ENCODE results near the gene PGLYRP4. TPM values are rescaled to one million over a fixed set of nuclear protein-coding genes. Genes with fewer than 3 reads are reported as not detected.

PGLYRP4 gene
- total RNA-seq, 6 experiments from 2014 or later = not detected

DNA sequence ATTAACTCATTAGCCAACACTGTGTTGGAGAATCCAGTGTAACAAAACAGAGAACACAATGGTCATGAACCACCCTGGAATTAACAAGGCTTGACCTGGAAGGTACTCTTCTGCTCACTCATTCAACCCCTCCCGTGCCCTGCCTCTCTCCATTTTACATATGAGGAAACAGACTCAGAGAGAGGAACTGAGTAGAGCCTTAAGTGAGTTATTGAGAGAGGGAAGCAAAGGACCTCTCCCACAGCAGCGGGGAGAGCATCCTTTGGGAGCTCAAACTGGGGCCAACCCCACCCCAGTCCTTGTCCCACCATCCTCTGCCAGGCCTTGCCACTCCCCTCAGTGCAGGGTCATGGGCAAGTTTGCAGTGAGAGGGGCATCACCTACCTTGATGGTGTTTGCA is 25.4 kb upstream of the PGLYRP4 start:
- DNase-seq = no peak
- Mint-ChIP-seq H3K36me3 (ENCODE audit: low read depth) (no peaks in the 10 kb centered on the region), H3K27me3 (ENCODE audit: insufficient read depth) (peaks cover 22% of the 10 kb centered on the region), H3K27ac (no peak overlapping the region), H3K9me3 (no peaks in the 10 kb centered on the region), H3K4me1 (ENCODE audit: low read depth) (peaks cover 11% of the 10 kb centered on the region), H3K4me3 (no peak overlapping the region)
- no peak for TF ChIP-seq CTCF (IDR thresholded peaks at IDR 0.05)

DNA sequence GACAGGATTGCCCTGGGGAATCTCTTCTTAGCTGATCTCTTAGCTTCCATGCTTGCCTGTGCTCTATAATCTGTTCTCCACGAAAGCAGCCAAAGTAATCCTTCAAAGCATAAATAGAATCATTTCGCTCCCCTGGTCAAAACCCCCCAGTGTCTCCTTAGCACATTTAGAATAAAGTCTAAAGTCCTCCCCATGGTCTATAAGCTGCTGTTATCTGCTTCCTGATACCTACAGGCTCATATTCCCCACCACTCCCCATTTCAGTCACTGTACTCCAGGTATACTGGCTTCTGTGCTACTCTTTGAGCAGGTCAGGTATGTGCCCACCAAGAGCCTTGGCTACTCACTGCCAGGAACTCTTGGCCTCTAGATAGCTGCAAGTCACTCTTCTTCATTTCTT is 23.9 kb upstream of the PGLYRP4 start:
- peaks cover 11% of the 10 kb centered on the region for H3K4me1 Mint-ChIP-seq (ENCODE audit: low read depth)
- H3K27me3 Mint-ChIP-seq (ENCODE audit: insufficient read depth) = peaks cover 26% of the 10 kb centered on the region
- no peaks in the 10 kb centered on the region for H3K9me3 Mint-ChIP-seq
- no peak for TF ChIP-seq CTCF (IDR thresholded peaks at IDR 0.05)
- no peak for DNase-seq
- no peak overlapping the region for H3K27ac Mint-ChIP-seq
- no peak overlapping the region for H3K4me3 Mint-ChIP-seq
- H3K36me3 Mint-ChIP-seq (ENCODE audit: low read depth) = no peaks in the 10 kb centered on the region

GRCh38 chr1:153371231-153371630 is 22.6 kb upstream of the PGLYRP4 start:
- Mint-ChIP-seq H3K4me3 (no peak overlapping the region), H3K36me3 (ENCODE audit: low read depth) (no peaks in the 10 kb centered on the region), H3K4me1 (ENCODE audit: low read depth) (peaks cover 11% of the 10 kb centered on the region), H3K9me3 (no peaks in the 10 kb centered on the region), H3K27me3 (ENCODE audit: insufficient read depth) (peaks cover 27% of the 10 kb centered on the region), H3K27ac (no peak overlapping the region)
- no peak for DNase-seq
- no peak for TF ChIP-seq CTCF (IDR thresholded peaks at IDR 0.05)

DNA sequence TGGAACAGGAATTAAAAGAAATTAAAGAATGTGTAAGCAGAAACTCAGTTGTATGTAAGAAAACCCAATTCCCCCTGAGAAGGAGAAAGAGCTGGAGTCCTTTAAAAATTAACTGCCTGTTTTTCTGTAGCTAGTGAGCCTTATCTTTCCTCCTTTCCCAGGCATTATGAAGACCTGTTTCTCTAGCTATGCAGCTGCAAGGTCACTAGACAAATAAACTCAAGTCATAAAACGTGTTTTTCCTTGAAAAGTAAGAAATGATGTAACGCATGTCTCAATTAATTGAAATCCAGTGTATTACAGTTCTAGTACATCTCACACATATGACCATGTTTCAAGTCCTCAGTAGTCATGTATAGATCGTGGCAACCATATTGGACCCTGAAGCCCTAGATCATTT is 21.5 kb upstream of the PGLYRP4 start:
- no peak for DNase-seq
- Mint-ChIP-seq H3K4me3 (no peak overlapping the region), H3K27ac (no peak overlapping the region), H3K9me3 (no peaks in the 10 kb centered on the region), H3K4me1 (ENCODE audit: low read depth) (peaks cover 1% of the 10 kb centered on the region), H3K36me3 (ENCODE audit: low read depth) (no peaks in the 10 kb centered on the region), H3K27me3 (ENCODE audit: insufficient read depth) (peaks cover 38% of the 10 kb centered on the region)
- TF ChIP-seq CTCF (IDR thresholded peaks at IDR 0.05) = no peak

- no peak overlapping the region for H3K4me3 Mint-ChIP-seq
- no peak overlapping the region for H3K27ac Mint-ChIP-seq
- DNase-seq = no peak
- no peaks in the 10 kb centered on the region for H3K4me1 Mint-ChIP-seq (ENCODE audit: low read depth)
- peaks cover 45% of the 10 kb centered on the region for H3K27me3 Mint-ChIP-seq (ENCODE audit: insufficient read depth)
- TF ChIP-seq CTCF (IDR thresholded peaks at IDR 0.05) = no peak
- no peaks in the 10 kb centered on the region for H3K9me3 Mint-ChIP-seq
- no peaks in the 10 kb centered on the region for H3K36me3 Mint-ChIP-seq (ENCODE audit: low read depth)
Observed at GRCh38 chr1:153368495-153368894, 19.9 kb upstream of the PGLYRP4 start.

DNA sequence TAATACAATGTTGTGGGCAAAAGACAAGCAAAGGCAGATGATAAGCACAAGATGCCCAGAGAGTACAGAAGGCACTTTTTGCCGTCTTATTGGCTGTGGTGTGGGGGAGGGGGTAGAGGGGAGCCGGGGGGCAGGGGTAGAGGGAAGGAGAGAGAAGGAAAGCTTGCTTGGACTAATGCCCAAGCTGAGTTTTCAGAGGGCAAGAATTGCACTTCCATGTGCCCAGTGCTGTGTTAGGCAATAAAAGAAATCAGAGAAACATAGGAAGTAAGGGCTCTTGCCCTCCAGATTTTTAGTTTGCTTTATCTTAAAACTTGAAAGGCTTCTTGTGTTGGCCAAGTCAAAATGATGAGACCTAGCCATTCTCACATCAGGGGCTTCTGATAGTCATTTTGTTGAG is 18.4 kb upstream of the PGLYRP4 start:
- Mint-ChIP-seq H3K36me3 (ENCODE audit: low read depth) (no peaks in the 10 kb centered on the region), H3K27me3 (ENCODE audit: insufficient read depth) (peaks cover 42% of the 10 kb centered on the region), H3K4me1 (ENCODE audit: low read depth) (no peaks in the 10 kb centered on the region), H3K27ac (no peak overlapping the region), H3K9me3 (no peaks in the 10 kb centered on the region), H3K4me3 (no peak overlapping the region)
- TF ChIP-seq CTCF (IDR thresholded peaks at IDR 0.05) = no peak
- no peak for DNase-seq

Data from HFFc6 (cell line).